Heart right ventricle (tissue), 16 donors: Measurements from ENCODE around the gene NEURL3. TPM values are rescaled to one million over a fixed set of nuclear protein-coding genes. Genes with fewer than 3 reads are reported as not detected.

Source experiments
- ATAC-seq, 8 donors: fragments of 200-7000 bp; cut with Tn5 transposase; one replicate each; pipeline ENCODE4 v1.9.1; 2020; ENCODE audit warnings: mild to moderate bottlenecking in 8 of 8, moderate library complexity in 8 of 8, moderate number of reproducible peaks in 1 of 8
- DNase-seq, 2 donors: peaks; one replicate each; pipeline ENCODE4 v3.0.0-alpha.2; 2020
- H3K27ac ChIP-seq, 10 donors: fragments of 200-600 bp; sonication (generic) in 2 of 10; one replicate each; pipeline versions ENCODE4 v1.5.0 to v1.8.0; 2020 to 2022; ENCODE audit warnings: mild to moderate bottlenecking in 3 of 10
- H3K27me3 ChIP-seq, 7 donors: fragments of 200-600 bp; one replicate each; pipeline ENCODE4 v1.8.0; 2021 to 2022; ENCODE audit warnings: mild to moderate bottlenecking in 2 of 7
- H3K36me3 ChIP-seq, 9 donors: fragments of 200-600 bp; sonication (generic) in 1 of 9; one replicate each; pipeline versions ENCODE4 v1.5.0 to v1.8.0; 2020 to 2022; ENCODE audit warnings: mild to moderate bottlenecking in 2 of 9
- H3K4me1 ChIP-seq, 9 donors: fragments of 200-600 bp; sonication (generic) in 1 of 9; one replicate each; pipeline versions ENCODE4 v1.5.0 to v1.8.0; 2020 to 2022; ENCODE audit warnings: mild to moderate bottlenecking in 4 of 9
- H3K4me3 ChIP-seq, 10 donors: fragments of 200-600 bp; sonication (generic) in 2 of 10; one replicate each; pipeline versions ENCODE4 v1.5.0 to v1.8.0; 2020 to 2022; ENCODE audit warnings: mild to moderate bottlenecking in 7 of 10, moderate library complexity in 2 of 10
- H3K9me3 ChIP-seq, 11 donors: fragments of 200-600 bp in 10 of 11; sonication (generic) in 2 of 11; one replicate each; pipeline versions ENCODE4 v1.5.0 to v1.8.0; 2013 to 2022; ENCODE audit warnings: mild to moderate bottlenecking in 2 of 11, control low read depth in 1 of 11, moderate library complexity in 1 of 11
- CTCF ChIP-seq, 9 donors: fragments of 200-600 bp; sonication (generic) in 2 of 9; IDR thresholded peaks; one replicate each; pipeline versions ENCODE4 v1.5.0 to v1.8.0; 2021 to 2022; ENCODE audit warnings: antibody characterized with exemption in 9 of 9, mild to moderate bottlenecking in 5 of 9, moderate library complexity in 1 of 9
- WGBS, 2 donors: extraction: QIAGEN DNeasy Blood & Tissue Kit; methylation state at CpG; one replicate each; pipeline ENCODE4 v1.1.7; 2013; ENCODE audit warnings: inconsistent platforms in 1 of 2; 5-methylcytosine and 5-hydroxymethylcytosine counted together
- intact Hi-C, 10 donors: fragments of 100-400 bp; cut with DNase I; formaldehyde crosslinking; loops; one replicate each; pipeline versions ENCODE4 v1.11.1 to v1.14.2; 2022
- polyA plus RNA-seq, 2 donors: library from polyadenylated mRNA; stranded (reverse); fragments of 200-250 nt; gene quantifications; one replicate each; pipeline ENCODE4 v1.2.3, GENCODE V29; 2013
- total RNA-seq, 10 donors: library from RNA; stranded (reverse); fragmentation: NEBNext Ultra II Directional in 3 of 10; extraction: Animal tissue kit (Norgen Biotek cat#: 25700) in 3 of 10; gene quantifications; one replicate each; pipeline versions ENCODE4 v1.2.1 to v1.2.4, GENCODE V29; 2021 to 2023
- donor health status: Arrhythmogenic right ventricular cardiomyopathy.
- donor health status: ischemic (EF 13 %, LVEDD 7.1; RV severe dilation, severe dysfunction).
- donor health status: healthy with polysubstance abuse.
- donor health status: DM: no; HTN: yes; CAD: no.
- donor health status: DM: no; HTN: no; CAD: no.
- donor health status: ischemic (EF 25% LVEDD 6.9; RV normal size, moderate dysfunction).
- donor health status: ischemic (EF 25% LVEDD 5.7; RV mildly dilated, moderate dysfunction).
- donor health status: healthy.
- donor health status: DM: yes; HTN: yes; CAD: no.
- donor health status: Ischemic cardiomyopathy.
- donor health status: ischemic (EF 35%, LVEDD 5.7; RV mildly dilated, moderate dysfunction).
- donor health status: nonischemic (EF 11% LVEDD 7.7; RV severe dilation, severe dysfunction).
- donor health status: DM: yes; HTN: yes; CAD: no.
- donor health status: PGD.
- donor health status: ischemic (EF 29% LVEDD 5.4; RV normal size, mild dysfunction).
- donor health status: nonischemic (EF 23%, LVEDD 6.1; RV moderate dilation, normal function).

Gene NEURL3
- total and polyA plus RNA-seq, 12 donors, result 0.06 to 0.67 (median 0.30) TPM; not detected in 8

GRCh38 chr2:96498021-96498431 is 7.1 kb downstream of the NEURL3 start:
- TF ChIP-seq CTCF (IDR thresholded peaks at IDR 0.05), result no peak
- ATAC-seq, result no peak
- Histone ChIP-seq H3K4me3 (no peak overlapping the region), H3K27ac (no peak overlapping the region), H3K27me3 (peaks cover 0 to 22% (median 12%) of the 10 kb centered on the region in 7 donors), H3K9me3 (peaks cover 0 to 26% (median 2%) of the 10 kb centered on the region in 11 donors), H3K36me3 (no peaks in the 10 kb centered on the region), H3K4me1 (peaks cover 0 to 20% (median 14%) of the 10 kb centered on the region in 9 donors)
- DNase-seq, result no peak
- WGBS, 2 donors, result 65 to 76% methylated on average over 12 of the region's 12 CpGs
- intact Hi-C loops, result no loop called here

DNA sequence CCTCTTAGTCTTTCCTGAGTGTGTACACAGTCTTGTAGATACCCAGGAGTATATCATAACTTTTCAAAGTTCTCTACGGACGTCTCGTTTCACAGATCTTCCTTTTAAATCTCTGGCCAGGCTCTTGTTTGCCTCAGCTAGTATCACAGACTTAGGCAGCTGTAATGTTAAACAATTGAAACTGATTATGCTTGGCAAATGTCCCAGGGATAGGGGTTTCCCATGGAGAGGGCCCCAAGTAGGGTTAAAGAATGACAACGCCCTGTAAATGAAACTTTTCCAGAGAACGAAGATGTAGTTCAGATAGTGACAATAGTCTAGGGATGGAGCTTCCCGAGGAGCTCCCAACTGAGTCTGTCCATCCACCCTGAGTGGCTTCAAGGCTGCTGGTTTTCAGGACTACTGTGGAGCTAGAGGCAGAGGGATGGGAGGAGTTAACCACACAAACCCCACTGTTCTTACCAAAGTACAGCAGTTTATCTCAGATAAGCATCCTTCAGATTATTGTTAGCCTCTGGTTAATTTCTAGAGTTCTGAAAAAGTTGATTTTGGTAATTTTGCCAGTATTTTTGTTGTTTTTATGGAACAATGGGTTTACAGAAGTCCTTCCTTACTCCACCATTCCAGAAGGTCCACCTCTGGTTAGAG is 9.1 kb downstream of the NEURL3 start:
- DNase-seq, result no peak
- 47 to 51% methylated on average over 6 of the region's 6 CpGs for WGBS, 2 donors

GRCh38 chr2:96494188-96494587 is 11.0 kb downstream of the NEURL3 start:
- ATAC-seq, result no peak

More for the DNA sequence above, 9.1 kb downstream of the NEURL3 start:
- no peak for TF ChIP-seq CTCF (IDR thresholded peaks at IDR 0.05)
- peak overlapping the region in 4 of 10 donors; percentile 26 to 52 (median 36) for H3K27ac ChIP-seq
- intact Hi-C loops, result no loop called here
- H3K27me3 ChIP-seq, result peaks cover 0 to 18% (median 12%) of the 10 kb centered on the region in 7 donors
- peaks cover 0 to 26% (median 2%) of the 10 kb centered on the region in 11 donors for H3K9me3 ChIP-seq
- peak in 5 of 8 donors; percentile 17 to 54 (median 34) for ATAC-seq
- peaks cover 0 to 1% (median 0%) of the 10 kb centered on the region in 9 donors for H3K4me1 ChIP-seq
- no peak overlapping the region for H3K4me3 ChIP-seq
- no peaks in the 10 kb centered on the region for H3K36me3 ChIP-seq

GRCh38 chr2:96493072-96493471 is 12.1 kb downstream of the NEURL3 start:
- intact Hi-C loops, result no loop called here

More at GRCh38 chr2:96494188-96494587, 11.0 kb downstream of the NEURL3 start:
- DNase-seq, result no peak
- Histone ChIP-seq H3K4me3 (no peak overlapping the region), H3K27ac (no peak overlapping the region), H3K4me1 (peaks cover 0 to 7% (median 0%) of the 10 kb centered on the region in 9 donors), H3K9me3 (peaks cover 0 to 31% (median 2%) of the 10 kb centered on the region in 11 donors), H3K36me3 (no peaks in the 10 kb centered on the region), H3K27me3 (peaks cover 0 to 1% (median 0%) of the 10 kb centered on the region in 7 donors)
- intact Hi-C loops, result no loop called here
- TF ChIP-seq CTCF (IDR thresholded peaks at IDR 0.05), result no peak
- WGBS, 2 donors, result 97 to 98% methylated on average over 1 of the region's 1 CpG

More at GRCh38 chr2:96493072-96493471, 12.1 kb downstream of the NEURL3 start:
- 56 to 71% methylated on average over 5 of the region's 5 CpGs for WGBS, 2 donors
- peaks cover 0 to 7% (median 0%) of the 10 kb centered on the region in 9 donors for H3K4me1 ChIP-seq
- DNase-seq (no peak), ATAC-seq (no peak)
- no peaks in the 10 kb centered on the region for H3K36me3 ChIP-seq
- no peak overlapping the region for H3K4me3 ChIP-seq
- no peaks in the 10 kb centered on the region for H3K27me3 ChIP-seq
- no peak for TF ChIP-seq CTCF (IDR thresholded peaks at IDR 0.05)
- H3K27ac ChIP-seq, result no peak overlapping the region
- peaks cover 0 to 31% (median 2%) of the 10 kb centered on the region in 11 donors for H3K9me3 ChIP-seq
